Neural cell (in vitro differentiated cells): ENCODE measurements around the gene ASCL4. TPM values are rescaled to one million over a fixed set of nuclear protein-coding genes. Genes with fewer than 3 reads are reported as not detected.

Experiments
- H2AFZ ChIP-seq: fragments of 200-600, 300-800 bp; sonication (generic), shearing (Covaris generic); 2 replicates; pipeline ENCODE4 v1.6.0; 2014; ENCODE audit warnings: low read depth, mild to moderate bottlenecking, antibody characterized with exemption, low read length, moderate library complexity
- H3F3A ChIP-seq: fragments of 200-600 bp; shearing (Covaris generic); 2 replicates; pipeline ENCODE4 v1.6.1; 2016; ENCODE audit warnings: mild to moderate bottlenecking, moderate library complexity, mixed read lengths, antibody characterized with exemption, low read length; ENCODE audit not compliant: insufficient read depth, poor library complexity, severe bottlenecking
- H3K27ac ChIP-seq: fragments of 200-600, 300-800 bp; sonication (generic), shearing (Covaris generic); 2 replicates; pipeline ENCODE4 v1.5.1; 2014; ENCODE audit warnings: mild to moderate bottlenecking, low read length, moderate library complexity
- H3K27me3 ChIP-seq: fragments of 300-800, 200-600 bp; sonication (generic), shearing (Covaris generic); 2 replicates; pipeline ENCODE4 v1.6.0; 2014; ENCODE audit warnings: mild to moderate bottlenecking, low read depth, low read length, moderate library complexity; ENCODE audit not compliant: insufficient read depth
- H3K36me3 ChIP-seq: fragments of 300-800, 200-600 bp; sonication (generic), shearing (Covaris generic); 2 replicates; pipeline ENCODE4 v1.5.1; 2014; ENCODE audit warnings: mild to moderate bottlenecking, antibody characterized with exemption, low read length, moderate library complexity; ENCODE audit not compliant: insufficient read depth
- H3K4me2 ChIP-seq: fragments of 300-800, 200-600 bp; sonication (generic), shearing (Covaris generic); 2 replicates; pipeline ENCODE4 v1.6.0; 2014; ENCODE audit warnings: mild to moderate bottlenecking, low read length
- H3K4me3 ChIP-seq: fragments of 300-800, 200-600 bp; sonication (generic), shearing (Covaris generic); 2 replicates; pipeline ENCODE4 v1.5.1; 2014; ENCODE audit warnings: mild to moderate bottlenecking, low read length, moderate library complexity
- H3K79me2 ChIP-seq: fragments of 200-600 bp; shearing (Covaris generic); replicated peaks from 2 replicates; pipeline ENCODE4 v1.6.0; 2014; ENCODE audit warnings: mild to moderate bottlenecking, low read length, moderate library complexity; ENCODE audit not compliant: insufficient read depth
- H3K9ac ChIP-seq: fragments of 300-800, 200-600 bp; sonication (generic), shearing (Covaris generic); 2 replicates; pipeline ENCODE4 v1.6.1; 2016; ENCODE audit warnings: mild to moderate bottlenecking, low read length, mixed read lengths
- H3K9me2 ChIP-seq: fragments of 200-600 bp; shearing (Covaris generic); 2 replicates; pipeline ENCODE4 v1.6.1; 2016; ENCODE audit warnings: mild to moderate bottlenecking, low read length, mixed read lengths; ENCODE audit not compliant: insufficient read depth
- H3K9me3 ChIP-seq: fragments of 200-600, 300-800 bp; sonication (generic), shearing (Covaris generic); 2 replicates; pipeline ENCODE4 v1.6.1; 2016; ENCODE audit warnings: mild to moderate bottlenecking, mixed run types, low read length, moderate library complexity, mixed read lengths
- H4K20me1 ChIP-seq: fragments of 200-600 bp; shearing (Covaris generic); 2 replicates; pipeline ENCODE4 v1.6.1; 2016; ENCODE audit warnings: mild to moderate bottlenecking, mixed run types; ENCODE audit not compliant: insufficient read depth
- CTCF ChIP-seq: fragments of 450-650 bp; IDR thresholded peaks from 2 replicates; pipeline ENCODE4 v1.5.1; 2014; ENCODE audit warnings: antibody characterized with exemption, mild to moderate bottlenecking, moderate library complexity; ENCODE audit not compliant: poor library complexity, severe bottlenecking
- EP300 ChIP-seq: fragments of 450-650 bp; conservative IDR thresholded peaks from 2 replicates; pipeline ENCODE4 v1.6.1; 2014; ENCODE audit warnings: antibody characterized with exemption, mild to moderate bottlenecking, moderate library complexity; ENCODE audit not compliant: poor library complexity, severe bottlenecking
- EZH2 ChIP-seq: fragments of 200-600, 300-800 bp; shearing (Covaris generic), sonication (generic); IDR thresholded peaks from 2 replicates; pipeline ENCODE4 v1.6.1; 2014; ENCODE audit warnings: antibody characterized with exemption, low read length, borderline replicate concordance, mild to moderate bottlenecking; ENCODE audit not compliant: insufficient read depth, poor library complexity, severe bottlenecking
- MXI1 ChIP-seq: fragments of 450-650 bp; conservative IDR thresholded peaks from 2 replicates; pipeline ENCODE4 v1.6.1; 2014; ENCODE audit warnings: antibody characterized with exemption, mild to moderate bottlenecking; ENCODE audit not compliant: poor library complexity, severe bottlenecking
- POLR2AphosphoS5 ChIP-seq: IDR thresholded peaks from 2 replicates; pipeline ENCODE4 v1.6.1; 2012
- REST ChIP-seq: IDR thresholded peaks from 2 replicates; pipeline ENCODE4 v1.6.1; 2012; ENCODE audit warnings: borderline replicate concordance
- SMC3 ChIP-seq: fragments of 450-650 bp; conservative IDR thresholded peaks from 2 replicates; pipeline ENCODE4 v1.6.1; 2014; ENCODE audit warnings: antibody characterized with exemption, mild to moderate bottlenecking, moderate library complexity; ENCODE audit not compliant: poor library complexity
- TAF1 ChIP-seq: IDR thresholded peaks from 2 replicates; pipeline ENCODE4 v1.6.1; 2012; ENCODE audit warnings: low read depth
- polyA plus RNA-seq: library from polyadenylated mRNA; depleted of rRNA; stranded (reverse); fragments of >200 nt; gene quantifications from 2 replicates; pipeline ENCODE4 v1.2.3, GENCODE V29; 2014

The ASCL4 gene
- polyA plus RNA-seq, 1 donor from 2014 or later: not detected

- no peak overlapping the region for H3K4me2 ChIP-seq
- H3K27ac ChIP-seq: no peak overlapping the region
- H3K36me3 ChIP-seq: no peaks in the 10 kb centered on the region
- H4K20me1 ChIP-seq: no peaks in the 10 kb centered on the region
- H3K79me2 ChIP-seq: no peaks in the 10 kb centered on the region
- no peaks in the 10 kb centered on the region for H3K9me2 ChIP-seq
- H2AFZ ChIP-seq: no peak overlapping the region
- no peaks in the 10 kb centered on the region for H3F3A ChIP-seq
- H3K9me3 ChIP-seq: no peaks in the 10 kb centered on the region
- TF ChIP-seq SMC3: no peak
- no peak for TF ChIP-seq CTCF
- no peak for TF ChIP-seq REST
- TF ChIP-seq TAF1: no peak
- no peak for TF ChIP-seq EP300
- TF ChIP-seq POLR2AphosphoS5: no peak
- TF ChIP-seq EZH2: no peak
- no peak overlapping the region for H3K9ac ChIP-seq
- H3K27me3 ChIP-seq: no peaks in the 10 kb centered on the region
- H3K4me3 ChIP-seq: no peak overlapping the region
Observed at GRCh38 chr12:107805488-107806180, 31.1 kb downstream of the ASCL4 start.

- H3K9me3 ChIP-seq: no peaks in the 10 kb centered on the region
- TF ChIP-seq REST: no peak
- TF ChIP-seq SMC3: no peak
- no peak for TF ChIP-seq POLR2AphosphoS5
- no peak for TF ChIP-seq EZH2
- TF ChIP-seq EP300: no peak
- no peak for TF ChIP-seq MXI1
- no peak for TF ChIP-seq CTCF
Observed at GRCh38 chr12:107807471-107808150, 33.1 kb downstream of the ASCL4 start.

More at GRCh38 chr12:107807471-107808150, 33.1 kb downstream of the ASCL4 start:
- Histone ChIP-seq H3K9me2 (no peaks in the 10 kb centered on the region), H3K4me3 (no peak overlapping the region), H3K27me3 (no peaks in the 10 kb centered on the region), H4K20me1 (no peaks in the 10 kb centered on the region), H3K27ac (no peak overlapping the region), H3K36me3 (no peaks in the 10 kb centered on the region), H2AFZ (no peak overlapping the region), H3K9ac (no peak overlapping the region), H3F3A (no peaks in the 10 kb centered on the region), H3K4me2 (no peak overlapping the region), H3K79me2 (no peaks in the 10 kb centered on the region)
